Subcutaneous abdominal adipose tissue (tissue), 5 donors: ENCODE measurements around the gene TBC1D9.

Source experiments
- H3K27ac ChIP-seq: one replicate; pipeline ENCODE4 v1.7.0; 2013; ENCODE audit warnings: low read depth, mild to moderate bottlenecking, inconsistent platforms, low read length, moderate library complexity
- H3K27me3 ChIP-seq, 5 donors: one replicate each; pipeline ENCODE4 v1.7.0; 2013; ENCODE audit warnings: low read length in 5 of 5, inconsistent platforms in 1 of 5; ENCODE audit not compliant: control insufficient read depth in 5 of 5, insufficient read depth in 4 of 5
- H3K36me3 ChIP-seq, 5 donors: one replicate each; pipeline ENCODE4 v1.7.0; 2013; ENCODE audit warnings: low read length in 5 of 5; ENCODE audit not compliant: control insufficient read depth in 5 of 5, insufficient read depth in 5 of 5
- H3K4me1 ChIP-seq, 5 donors: one replicate each; pipeline ENCODE4 v1.7.0; 2013; ENCODE audit warnings: low read length in 5 of 5, mild to moderate bottlenecking in 3 of 5, moderate library complexity in 1 of 5; ENCODE audit not compliant: control insufficient read depth in 5 of 5, insufficient read depth in 5 of 5
- H3K4me3 ChIP-seq, 5 donors: one replicate each; pipeline ENCODE4 v1.7.0; 2013; ENCODE audit warnings: low read length in 5 of 5, low read depth in 1 of 5
- H3K9ac ChIP-seq, 5 donors: one replicate each; pipeline ENCODE4 v1.7.0; 2013; ENCODE audit warnings: low read length in 5 of 5, mild to moderate bottlenecking in 4 of 5, moderate library complexity in 3 of 5
- H3K9me3 ChIP-seq, 5 donors: one replicate each; pipeline ENCODE4 v1.7.0; 2013; ENCODE audit warnings: low read length in 5 of 5; ENCODE audit not compliant: control insufficient read depth in 5 of 5
- donor health status: healthy.
- donor health status: healthy.
- donor health status: healthy.
- donor health status: healthy.
- donor health status: healthy.

Gene TBC1D9

DNA sequence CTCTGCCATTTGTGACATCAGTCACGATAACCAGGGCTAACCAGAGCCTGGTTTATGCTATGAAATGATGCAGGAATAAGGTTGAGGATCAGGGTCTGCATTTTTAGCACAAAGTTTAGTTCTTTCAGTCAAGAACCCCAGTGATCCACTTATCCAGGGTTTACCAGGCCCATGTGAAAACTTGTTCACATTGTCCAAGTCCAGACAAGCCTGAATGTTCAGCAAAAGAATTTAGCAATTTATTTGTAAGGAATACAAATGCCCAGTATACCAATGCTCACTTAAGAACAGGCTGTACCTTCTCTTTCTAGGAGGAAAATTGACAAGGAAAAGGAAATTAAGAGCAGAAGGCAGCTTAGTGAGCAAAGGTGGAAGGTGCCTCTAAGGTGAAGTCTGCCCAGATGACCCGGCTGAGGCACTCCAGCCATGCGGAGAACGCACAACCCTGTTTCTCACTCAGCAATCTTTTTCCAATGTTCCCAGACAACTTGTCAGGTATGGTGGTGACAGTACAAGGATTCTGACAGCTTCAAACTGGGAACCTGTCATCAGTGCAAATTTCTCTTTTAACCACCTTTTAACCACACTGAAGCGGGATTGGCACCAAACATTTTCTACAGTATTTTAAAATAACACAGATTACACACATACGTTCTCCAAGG is 54.0 kb downstream of the TBC1D9 start:
- Histone ChIP-seq H3K27ac (no peak overlapping the region), H3K36me3 (peaks cover 0 to 26% (median 19%) of the 10 kb centered on the region in 5 donors), H3K27me3 (no peaks in the 10 kb centered on the region), H3K4me3 (no peak overlapping the region), H3K9ac (peak overlapping the region in 1 of 5 donors; percentile 15), H3K9me3 (no peaks in the 10 kb centered on the region), H3K4me1 (peaks cover 2 to 33% (median 15%) of the 10 kb centered on the region in 5 donors)

DNA sequence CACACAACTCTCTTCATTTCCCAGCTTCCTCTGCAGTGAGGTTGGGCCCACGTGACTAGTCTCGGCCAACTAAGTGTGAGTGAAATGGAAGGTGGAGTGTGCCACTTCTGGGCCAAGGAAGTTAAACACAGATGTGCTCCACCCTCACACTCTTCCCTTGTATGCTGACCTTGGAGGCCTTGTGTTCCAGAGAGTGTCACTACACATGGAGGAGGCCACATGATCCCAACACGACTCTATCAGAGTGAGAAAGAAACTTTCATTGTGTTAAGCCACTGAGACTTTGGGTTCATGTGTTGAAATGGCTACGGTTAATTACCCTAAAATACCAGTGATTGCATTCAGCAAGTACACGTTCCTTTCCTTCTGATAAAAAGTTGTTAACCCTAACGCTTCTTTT is 55.1 kb downstream of the TBC1D9 start:
- no peak overlapping the region for H3K27ac ChIP-seq
- peaks cover 2 to 25% (median 14%) of the 10 kb centered on the region in 5 donors for H3K4me1 ChIP-seq
- H3K36me3 ChIP-seq: peaks cover 0 to 26% (median 19%) of the 10 kb centered on the region in 5 donors
- no peaks in the 10 kb centered on the region for H3K9me3 ChIP-seq
- H3K4me3 ChIP-seq: no peak overlapping the region
- H3K9ac ChIP-seq: no peak overlapping the region
- no peaks in the 10 kb centered on the region for H3K27me3 ChIP-seq

DNA sequence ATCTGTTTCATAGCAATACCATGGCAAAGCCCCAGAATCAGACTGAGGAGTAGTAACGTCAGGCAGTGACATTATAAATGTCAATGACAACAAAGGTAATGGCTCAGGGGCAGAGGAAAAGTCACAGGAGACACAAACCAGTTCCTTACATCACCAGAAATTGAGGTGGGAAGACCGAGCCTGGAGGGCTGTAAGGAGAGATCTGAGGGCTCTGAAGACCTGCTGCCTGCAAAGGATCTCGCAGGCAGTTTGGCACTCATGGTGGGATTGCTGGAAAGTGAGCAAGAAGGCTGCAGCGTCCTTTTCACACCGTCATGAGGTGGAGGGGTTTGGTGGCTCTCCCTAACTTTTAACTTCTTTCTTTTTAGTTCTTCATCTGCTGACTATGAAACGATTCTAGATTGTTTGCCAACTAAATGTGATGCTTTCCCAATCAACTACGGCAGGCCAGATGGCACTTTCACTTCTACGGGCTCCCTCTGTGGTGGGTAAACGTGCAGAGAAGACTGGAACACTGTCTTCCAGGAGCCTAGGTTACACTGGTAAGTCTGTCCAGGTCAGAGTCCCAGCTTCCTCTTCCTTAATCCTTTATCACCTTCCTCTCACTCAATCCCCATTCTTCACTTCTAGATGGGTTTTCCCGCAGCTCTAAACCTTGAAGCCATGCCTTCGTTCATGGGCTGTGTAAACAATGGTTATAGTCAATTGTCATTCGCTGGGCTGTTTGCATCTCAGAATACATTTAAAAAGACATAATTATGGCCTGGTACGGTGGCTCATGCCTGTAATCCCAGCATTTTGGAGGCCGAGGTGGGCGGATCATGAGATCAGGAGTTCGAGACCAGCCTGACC is 58.2 kb downstream of the TBC1D9 start:
- H3K9ac ChIP-seq: no peak overlapping the region
- H3K27ac ChIP-seq: no peak overlapping the region
- H3K4me1 ChIP-seq: peaks cover 0 to 18% (median 8%) of the 10 kb centered on the region in 5 donors
- H3K4me3 ChIP-seq: no peak overlapping the region
- peaks cover 0 to 26% (median 19%) of the 10 kb centered on the region in 5 donors for H3K36me3 ChIP-seq
- no peaks in the 10 kb centered on the region for H3K27me3 ChIP-seq
- H3K9me3 ChIP-seq: no peaks in the 10 kb centered on the region

DNA sequence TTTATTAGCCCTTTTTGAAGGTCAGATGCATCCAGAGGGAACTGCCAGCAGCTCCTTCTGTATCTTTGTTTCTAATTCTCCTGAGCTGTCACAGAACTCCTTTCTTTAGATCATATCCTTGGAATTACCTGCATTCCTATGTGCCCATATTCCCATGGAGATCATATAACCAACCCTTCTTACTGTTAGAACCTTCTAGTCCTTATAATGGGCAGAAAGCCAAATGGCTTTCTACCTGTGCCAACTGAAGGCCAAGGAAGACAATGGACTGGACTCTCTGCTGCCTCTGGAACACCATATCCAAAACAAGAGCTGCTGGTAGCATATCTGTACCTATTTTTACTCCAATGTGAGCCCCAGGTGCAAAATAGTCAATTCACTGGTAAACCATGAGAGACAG is 60.7 kb downstream of the TBC1D9 start:
- Histone ChIP-seq H3K4me1 (peaks cover 0 to 30% (median 27%) of the 10 kb centered on the region in 5 donors), H3K27ac (peak overlapping the region; percentile 34)

DNA sequence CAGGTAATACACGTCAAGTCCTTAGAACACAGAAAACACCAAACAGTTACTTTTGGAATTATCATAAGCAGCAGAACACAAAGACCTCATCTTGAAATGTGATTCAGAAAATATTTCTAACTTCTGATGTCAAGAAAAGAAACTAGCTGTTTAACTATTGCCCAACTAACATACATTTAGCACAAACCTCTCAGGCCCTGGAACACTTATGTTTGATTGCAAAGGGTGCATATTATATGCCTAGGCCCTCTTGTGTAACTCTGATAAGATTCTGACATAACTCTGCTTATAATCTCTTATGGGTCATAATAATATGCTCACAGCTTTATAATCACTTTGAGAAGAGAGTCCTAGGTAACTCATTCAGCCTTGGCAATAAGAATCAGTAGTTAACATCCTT is 62.6 kb downstream of the TBC1D9 start:
- Histone ChIP-seq H3K9ac (no peak overlapping the region), H3K9me3 (no peaks in the 10 kb centered on the region), H3K36me3 (peaks cover 0 to 10% (median 6%) of the 10 kb centered on the region in 5 donors), H3K4me1 (peaks cover 0 to 44% (median 27%) of the 10 kb centered on the region in 5 donors), H3K27me3 (no peaks in the 10 kb centered on the region), H3K4me3 (no peak overlapping the region), H3K27ac (no peak overlapping the region)

More for the DNA sequence above, 60.7 kb downstream of the TBC1D9 start:
- Histone ChIP-seq H3K9ac (no peak overlapping the region), H3K9me3 (no peaks in the 10 kb centered on the region), H3K36me3 (peaks cover 0 to 16% (median 13%) of the 10 kb centered on the region in 5 donors), H3K4me3 (no peak overlapping the region), H3K27me3 (no peaks in the 10 kb centered on the region)

DNA sequence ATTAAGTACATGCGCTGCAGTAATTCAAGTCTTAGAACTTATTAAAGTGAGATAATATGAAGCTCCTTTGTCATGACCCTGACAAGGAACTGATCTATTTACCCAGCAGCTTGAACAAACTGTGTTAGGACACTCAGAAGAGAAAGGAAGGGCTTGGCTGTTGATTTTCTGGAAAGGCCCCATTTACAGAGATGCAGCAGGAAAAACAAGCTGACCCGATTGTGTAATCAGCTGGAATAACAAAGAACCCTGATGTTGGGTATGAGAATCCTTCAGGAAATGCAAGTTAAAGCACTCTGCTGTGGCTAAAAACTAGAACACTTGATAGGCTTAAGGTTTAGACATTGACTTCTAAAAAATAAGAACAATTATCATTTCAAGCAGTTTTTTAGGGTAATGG is 64.8 kb downstream of the TBC1D9 start:
- H3K27ac ChIP-seq: peak overlapping the region; percentile 21

DNA sequence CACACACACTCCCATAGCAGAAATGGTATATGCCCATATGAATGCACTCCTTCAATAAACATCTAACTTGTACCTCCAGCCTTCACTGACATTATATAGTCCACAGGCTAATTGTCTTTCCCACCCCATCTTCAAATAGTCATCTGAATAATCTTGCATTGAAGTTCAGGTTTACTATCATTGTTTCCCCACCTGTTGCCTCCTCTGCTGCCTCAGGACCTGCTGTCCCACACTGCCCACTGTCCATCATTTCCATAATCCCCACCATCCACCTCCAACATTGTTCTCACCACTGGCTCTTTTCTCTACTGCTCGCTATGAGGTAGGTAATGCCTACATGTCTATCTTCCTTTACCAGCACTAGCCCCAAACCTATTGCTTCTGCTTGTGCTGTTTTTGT is 66.1 kb downstream of the TBC1D9 start:
- H3K27ac ChIP-seq: peak overlapping the region; percentile 1
- no peak overlapping the region for H3K9ac ChIP-seq

More for the DNA sequence above, 64.8 kb downstream of the TBC1D9 start:
- Histone ChIP-seq H3K27me3 (no peaks in the 10 kb centered on the region), H3K4me1 (peaks cover 0 to 44% (median 33%) of the 10 kb centered on the region in 5 donors), H3K4me3 (no peak overlapping the region), H3K36me3 (peaks cover 0 to 4% (median 0%) of the 10 kb centered on the region in 5 donors), H3K9me3 (no peaks in the 10 kb centered on the region), H3K9ac (peak overlapping the region in 2 of 5 donors; percentile 2 to 7)

DNA sequence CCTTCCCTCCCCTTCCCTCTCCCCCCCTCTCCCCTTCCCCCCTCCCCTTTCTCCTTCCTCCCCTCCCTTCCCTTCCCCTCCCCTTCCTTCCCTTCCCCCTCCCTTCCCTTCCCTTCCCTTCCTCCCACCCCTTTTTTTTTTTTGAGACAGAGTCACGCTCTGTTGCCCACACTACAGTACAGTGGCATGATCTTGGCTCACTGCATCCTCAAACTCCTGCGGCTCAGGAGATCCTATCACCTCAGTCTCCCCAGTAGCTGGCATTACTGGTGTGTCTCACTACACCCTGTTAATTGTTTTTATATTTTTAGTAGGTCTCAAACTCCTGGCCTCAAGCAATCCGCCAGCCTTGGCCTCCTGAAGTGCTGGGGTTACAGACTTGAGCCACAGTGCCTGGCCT is 66.6 kb downstream of the TBC1D9 start:
- Histone ChIP-seq H3K36me3 (peaks cover 11 to 14% (median 13%) of the 10 kb centered on the region in 5 donors), H3K27me3 (no peaks in the 10 kb centered on the region), H3K9ac (no peak overlapping the region), H3K4me1 (peaks cover 0 to 43% (median 34%) of the 10 kb centered on the region in 5 donors), H3K4me3 (no peak overlapping the region), H3K27ac (no peak overlapping the region), H3K9me3 (no peaks in the 10 kb centered on the region)

More for the DNA sequence above, 66.1 kb downstream of the TBC1D9 start:
- Histone ChIP-seq H3K36me3 (peaks cover 9 to 10% (median 9%) of the 10 kb centered on the region in 5 donors), H3K27me3 (no peaks in the 10 kb centered on the region), H3K4me1 (peaks cover 0 to 43% (median 34%) of the 10 kb centered on the region in 5 donors), H3K4me3 (no peak overlapping the region), H3K9me3 (no peaks in the 10 kb centered on the region)

DNA sequence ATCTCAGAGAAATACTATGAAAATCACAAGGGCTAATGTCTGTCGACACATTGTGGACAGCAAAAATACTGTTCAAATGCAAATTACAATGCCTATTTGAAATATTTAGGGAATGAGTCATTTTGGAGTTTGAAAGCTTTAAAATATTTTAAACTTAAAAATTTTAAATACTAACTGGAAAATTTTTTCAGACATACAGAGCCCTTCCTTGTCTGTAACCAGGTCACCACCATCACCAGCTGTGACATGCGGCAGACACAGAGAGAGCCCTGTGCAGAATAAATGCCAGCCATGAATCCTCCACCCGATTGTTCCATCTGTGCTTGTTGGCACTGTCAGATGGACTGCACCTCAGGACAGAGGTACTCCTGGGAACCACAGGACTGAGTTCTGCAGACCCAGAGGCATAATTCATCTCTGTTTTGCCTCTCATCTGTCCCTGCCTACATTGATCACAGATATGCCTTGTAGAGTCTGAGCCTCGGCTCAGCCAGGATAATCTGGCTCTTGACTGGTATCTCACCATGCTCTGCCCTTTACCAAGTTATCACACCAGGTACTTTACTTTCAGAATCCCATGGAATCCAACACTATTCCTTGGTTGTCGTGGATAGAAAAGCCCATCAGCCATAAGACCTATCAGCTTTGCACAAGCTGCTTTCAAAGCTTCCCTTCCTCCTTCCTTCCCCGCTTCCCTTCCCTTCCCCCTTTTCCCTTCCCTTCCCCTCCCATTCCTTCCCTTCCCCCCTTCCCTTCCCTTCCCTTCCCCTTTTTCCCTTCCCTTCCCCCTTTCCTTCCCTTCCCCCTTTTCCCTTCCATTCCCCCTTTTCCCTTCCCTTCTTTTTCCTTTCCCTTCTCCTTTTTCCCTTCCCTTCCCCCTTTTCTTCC is 67.2 kb downstream of the TBC1D9 start:
- H3K9ac ChIP-seq: no peak overlapping the region
- H3K27ac ChIP-seq: no peak overlapping the region
- no peaks in the 10 kb centered on the region for H3K9me3 ChIP-seq
- no peaks in the 10 kb centered on the region for H3K27me3 ChIP-seq
- no peak overlapping the region for H3K4me3 ChIP-seq
- peaks cover 0 to 43% (median 34%) of the 10 kb centered on the region in 5 donors for H3K4me1 ChIP-seq
- peaks cover 13 to 15% (median 14%) of the 10 kb centered on the region in 5 donors for H3K36me3 ChIP-seq
